Stomach (tissue), 9 donors: ENCODE results near the gene NOP9. TPM values are rescaled to one million over a fixed set of nuclear protein-coding genes. Genes with fewer than 3 reads are reported as not detected.
A peak's percentile ranks its signal among the peaks of the same experiment; 100 is the strongest.
"Not testable (repeated sequence)": the region's sequence is repeated elsewhere in the genome, so short reads cannot be mapped to it uniquely, and the experiment has no call there.

Source experiments
- DNase-seq, 2 donors: peaks; one replicate each; pipeline versions ENCODE4 v3.0.0 to v3.0.0-alpha.2; 2013 to 2019
- H3K27ac ChIP-seq, 5 donors: fragments of 200-600 bp in 4 of 5; sonication (generic) in 4 of 5; one replicate each; pipeline ENCODE4 v1.5.1; 2013 to 2019; ENCODE audit warnings: mild to moderate bottlenecking in 1 of 5, moderate library complexity in 1 of 5
- H3K27me3 ChIP-seq, 3 donors: fragments of 200-600 bp; sonication (generic); one replicate each; pipeline ENCODE4 v1.5.1; 2017 to 2019; ENCODE audit warnings: mixed run types in 1 of 3
- H3K36me3 ChIP-seq, 4 donors: fragments of 200-600 bp; sonication (generic); 1 replicate in 3 of 4; 2 replicates in 1 of 4; pipeline ENCODE4 v1.5.1; 2016 to 2019
- H3K4me1 ChIP-seq, 4 donors: fragments of 200-600 bp; sonication (generic); one replicate each; pipeline ENCODE4 v1.5.1; 2016 to 2019
- H3K4me3 ChIP-seq, 4 donors: fragments of 200-600 bp; sonication (generic) in 3 of 4; one replicate each; pipeline ENCODE4 v1.5.1; 2016 to 2019; ENCODE audit warnings: mild to moderate bottlenecking in 1 of 4
- H3K9me3 ChIP-seq, 4 donors: fragments of 200-600 bp; sonication (generic); one replicate each; pipeline ENCODE4 v1.5.1; 2016 to 2019
- CTCF ChIP-seq, 7 experiments: fragments of 450-650 bp in 4 of 7; fragments of 200-600 bp in 3 of 7; sonication (generic) in 3 of 7; IDR thresholded peaks; one replicate each; pipeline ENCODE4 v1.5.1; 2016 to 2019; ENCODE audit warnings: antibody characterized with exemption in 7 of 7, control low read depth in 2 of 7, mild to moderate bottlenecking in 1 of 7
- EP300 ChIP-seq: sonication (generic); formaldehyde crosslinking; IDR thresholded peaks from one replicate; pipeline ENCODE4 v1.6.1; 2017; ENCODE audit warnings: antibody characterized with exemption
- POLR2A ChIP-seq, 4 donors: fragments of 450-650 bp; IDR thresholded peaks; one replicate each; pipeline ENCODE4 v1.6.1; 2016; ENCODE audit warnings: antibody characterized with exemption in 4 of 4, control low read depth in 2 of 4, mild to moderate bottlenecking in 1 of 4, moderate library complexity in 1 of 4
- POLR2AphosphoS5 ChIP-seq, 3 donors: sonication (generic); formaldehyde crosslinking; IDR thresholded peaks; one replicate each; pipeline ENCODE4 v1.6.1; 2016; ENCODE audit warnings: antibody characterized with exemption in 3 of 3
- WGBS, 5 donors: extraction: QIAGEN DNeasy Blood & Tissue Kit in 3 of 5; methylation state at CpG; one replicate each; pipeline versions ENCODE4 v1.1.5 to v1.1.7; 2013 to 2018; 5-methylcytosine and 5-hydroxymethylcytosine counted together
- intact Hi-C: fragments of 100-400 bp; cut with DNase I; formaldehyde crosslinking; loops from one replicate; pipeline ENCODE4 v1.15.1; 2023; ENCODE audit warnings: low total_unique reads
- polyA plus RNA-seq, 3 donors: library from polyadenylated mRNA; stranded (reverse); fragments of 200-250 nt; gene quantifications; one replicate each; pipeline ENCODE4 v1.2.3, GENCODE V29; 2013
- total RNA-seq, 5 donors: library from RNA; depleted of rRNA; stranded (reverse); fragments of >200 nt; gene quantifications; one replicate each; pipeline versions ENCODE4 v1.1.0 to v1.2.3, GENCODE V29; 2014 to 2016
- donor health status: healthy with polysubstance abuse.
- donor health status: Bipolar disorder and iron deficiency.
- donor health status: healthy.

NOP9 gene
- total and polyA plus RNA-seq, 8 donors, result 5.4 to 25.7 (median 11.5) TPM

GRCh38 chr14:24325963-24326362 lies 26.3 kb downstream of the NOP9 start:
- WGBS, 5 donors, result 79 to 89% (median 83%) methylated on average over 8 to 9 of the region's 9 CpGs
- no peak overlapping the region for H3K4me3 ChIP-seq
- no peak overlapping the region for H3K27ac ChIP-seq
- H3K9me3 ChIP-seq, result no peaks in the 10 kb centered on the region
- intact Hi-C loops, result no loop called here
- H3K4me1 ChIP-seq, result peaks cover 0 to 35% (median 4%) of the 10 kb centered on the region in 4 donors
- DNase-seq, result no peak
- no peak for TF ChIP-seq EP300
- no peak for TF ChIP-seq CTCF (IDR thresholded peaks at IDR 0.05)
- no peak for TF ChIP-seq POLR2AphosphoS5 (IDR thresholded peaks at IDR 0.05)
- TF ChIP-seq POLR2A (IDR thresholded peaks at IDR 0.05), result no peak
- no peaks in the 10 kb centered on the region for H3K27me3 ChIP-seq
- H3K36me3 ChIP-seq, result peaks cover 0 to 5% (median 0%) of the 10 kb centered on the region in 4 donors

- intact Hi-C loops, result no loop called here
- no peaks in the 10 kb centered on the region for H3K27me3 ChIP-seq
- WGBS, 5 donors, result 70 to 92% (median 83%) methylated on average over 2 of the region's 2 CpGs
- H3K36me3 ChIP-seq, result no peaks in the 10 kb centered on the region
- no peaks in the 10 kb centered on the region for H3K9me3 ChIP-seq
- no peak for DNase-seq
- peaks cover 7 to 47% (median 14%) of the 10 kb centered on the region in 4 donors for H3K4me1 ChIP-seq
- H3K4me3 ChIP-seq, result no peak overlapping the region
- TF ChIP-seq CTCF (IDR thresholded peaks at IDR 0.05) (no peak), POLR2A (IDR thresholded peaks at IDR 0.05) (no peak), POLR2AphosphoS5 (IDR thresholded peaks at IDR 0.05) (no peak), EP300 (no peak)
- H3K27ac ChIP-seq, result peak overlapping the region in 1 of 5 donors; percentile 42
These were observed 27.7 kb downstream of the NOP9 start for GRCh38 chr14:24327303-24327702.

GRCh38 chr14:24327914-24328313 lies 28.3 kb downstream of the NOP9 start:
- H3K27me3 ChIP-seq, intact Hi-C loops, H3K36me3 ChIP-seq, H3K4me3 ChIP-seq, H3K9me3 ChIP-seq: not testable (repeated sequence)
- DNase-seq, result peak in 1 of 2 donors; percentile 69
- TF ChIP-seq CTCF (IDR thresholded peaks at IDR 0.05), result peak in 5 of 7 experiments; percentile 56 to 67 (median 65)
- WGBS, 5 donors, result 3 to 15% (median 5%) methylated on average over 7 to 9 of the region's 9 CpGs
- peaks cover 13 to 53% (median 20%) of the 10 kb centered on the region in 4 donors for H3K4me1 ChIP-seq
- H3K27ac ChIP-seq, result peak overlapping the region in 1 of 5 donors; percentile 42

GRCh38 chr14:24329073-24329663 lies 29.5 kb downstream of the NOP9 start:
- peak overlapping the region in 4 of 5 donors; percentile 1 to 50 (median 43) for H3K27ac ChIP-seq
- H3K27me3 ChIP-seq, result peaks cover 0 to 11% (median 4%) of the 10 kb centered on the region in 3 donors
- 81 to 88% (median 87%) methylated on average over 7 to 12 of the region's 12 CpGs for WGBS, 5 donors
- intact Hi-C loops, result no loop called here
- H3K36me3 ChIP-seq, result no peaks in the 10 kb centered on the region
- H3K9me3 ChIP-seq, result no peaks in the 10 kb centered on the region
- no peak for TF ChIP-seq POLR2A (IDR thresholded peaks at IDR 0.05)
- no peak for TF ChIP-seq EP300
- H3K4me3 ChIP-seq, result no peak overlapping the region
- DNase-seq, result no peak
- H3K4me1 ChIP-seq, result peaks cover 25 to 65% (median 32%) of the 10 kb centered on the region in 4 donors

- intact Hi-C loops, result loop anchor here (5.0 kb wide), 1 partner anchor 103 kb away; no protein-coding TSS in a partner anchor
- WGBS, 5 donors, result 65 to 73% (median 71%) methylated on average over 9 of the region's 9 CpGs
- Histone ChIP-seq H3K36me3 (no peaks in the 10 kb centered on the region), H3K4me1 (peaks cover 30 to 71% (median 38%) of the 10 kb centered on the region in 4 donors), H3K27ac (peak overlapping the region in 3 of 5 donors; percentile 37 to 50 (median 49)), H3K4me3 (no peak overlapping the region), H3K27me3 (peaks cover 0 to 17% (median 8%) of the 10 kb centered on the region in 3 donors), H3K9me3 (no peaks in the 10 kb centered on the region)
- TF ChIP-seq CTCF (IDR thresholded peaks at IDR 0.05) (no peak), EP300 (no peak), POLR2AphosphoS5 (IDR thresholded peaks at IDR 0.05) (peak in 1 of 3 donors; percentile 33), POLR2A (IDR thresholded peaks at IDR 0.05) (no peak)
- DNase-seq, result peak in 1 of 2 donors; percentile 62
These were observed 30.1 kb downstream of the NOP9 start for GRCh38 chr14:24329736-24330135.
